Panc1 (cell line): ENCODE measurements around the gene PPP1R8.

Experiments used
- CTCF ChIP-seq: fragments of 450-650 bp; IDR thresholded peaks from 2 replicates; pipeline ENCODE4 v1.5.1; 2017; ENCODE audit warnings: mild to moderate bottlenecking
- POLR2AphosphoS5 ChIP-seq: IDR thresholded peaks from 2 replicates; pipeline ENCODE4 v1.6.1; 2012; ENCODE audit warnings: mild to moderate bottlenecking, low read depth, low read length, moderate library complexity

- no peak for TF ChIP-seq CTCF
- peak; percentile 99 for TF ChIP-seq POLR2AphosphoS5
Measured at GRCh38 chr1:27830621-27831440, at the start of gene PPP1R8.
